ENCODE measurements around the gene LXN. TPM values are rescaled to one million over a fixed set of nuclear protein-coding genes. Genes with fewer than 3 reads are reported as not detected.

LXN gene
- total RNA-seq, 1 experiment from 2014 or later = 4.6 TPM

DNA sequence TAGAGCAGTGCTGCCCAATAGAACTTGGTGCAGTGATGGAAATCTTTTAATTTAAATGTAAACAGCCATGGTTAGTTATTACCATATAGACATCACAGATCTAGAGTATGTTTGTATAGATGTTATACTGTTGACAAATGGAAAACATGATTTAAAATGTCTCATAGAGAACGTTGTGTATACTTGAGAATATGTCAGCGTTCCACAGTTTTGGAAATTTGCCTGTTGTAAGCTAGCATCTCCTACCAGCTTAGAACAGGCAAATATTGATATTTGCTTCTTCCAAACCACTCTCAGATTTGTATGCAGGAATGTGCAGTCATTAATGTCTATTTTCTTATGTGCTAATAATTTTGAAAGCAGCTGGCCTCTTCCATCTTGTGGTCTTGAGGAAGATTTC, 8.4 kb upstream of the LXN start:
- ChIA-PET POLR2A (no interaction called here), CTCF (no interaction called here)
- Mint-ChIP-seq H3K36me3 (0 out of 2 replicates have a peak, but pooled peaks cover 5% of the 10 kb centered on the region), H3K4me3 (no peak overlapping the region), H3K27me3 (ENCODE audit: low read depth) (no peaks in the 10 kb centered on the region), H3K9me3 (no peaks in the 10 kb centered on the region), H3K27ac (no peak overlapping the region), H3K4me1 (no peaks in the 10 kb centered on the region)
- ATAC-seq (no peak), DNase-seq (ENCODE audit: low spot score) (no peak)
- TF ChIP-seq FOXK1 (CRISPR knock-in tag; IDR thresholded peaks at IDR 0.05) (no peak), TCF7 (CRISPR knock-in tag; IDR thresholded peaks at IDR 0.05; ENCODE audit: low read depth) (no peak), ZNF138 (CRISPR knock-in tag; conservative IDR thresholded peaks at IDR 0.05) (no peak), EMX1 (CRISPR knock-in tag; IDR thresholded peaks at IDR 0.05) (no peak), HMGA2 (CRISPR knock-in tag; IDR thresholded peaks at IDR 0.05) (no peak), RELA (CRISPR knock-in tag; IDR thresholded peaks at IDR 0.05; ENCODE audit: borderline replicate concordance) (no peak), ZNF219 (CRISPR knock-in tag; IDR thresholded peaks at IDR 0.05; ENCODE audit: borderline replicate concordance) (no peak), CREB1 (CRISPR knock-in tag; IDR thresholded peaks at IDR 0.05) (no peak), GTF2I (CRISPR knock-in tag; conservative IDR thresholded peaks at IDR 0.05) (no peak), ZNF263 (CRISPR knock-in tag; IDR thresholded peaks at IDR 0.05; ENCODE audit: low read depth) (no peak)
- TF ChIP-seq, protein P1, sequence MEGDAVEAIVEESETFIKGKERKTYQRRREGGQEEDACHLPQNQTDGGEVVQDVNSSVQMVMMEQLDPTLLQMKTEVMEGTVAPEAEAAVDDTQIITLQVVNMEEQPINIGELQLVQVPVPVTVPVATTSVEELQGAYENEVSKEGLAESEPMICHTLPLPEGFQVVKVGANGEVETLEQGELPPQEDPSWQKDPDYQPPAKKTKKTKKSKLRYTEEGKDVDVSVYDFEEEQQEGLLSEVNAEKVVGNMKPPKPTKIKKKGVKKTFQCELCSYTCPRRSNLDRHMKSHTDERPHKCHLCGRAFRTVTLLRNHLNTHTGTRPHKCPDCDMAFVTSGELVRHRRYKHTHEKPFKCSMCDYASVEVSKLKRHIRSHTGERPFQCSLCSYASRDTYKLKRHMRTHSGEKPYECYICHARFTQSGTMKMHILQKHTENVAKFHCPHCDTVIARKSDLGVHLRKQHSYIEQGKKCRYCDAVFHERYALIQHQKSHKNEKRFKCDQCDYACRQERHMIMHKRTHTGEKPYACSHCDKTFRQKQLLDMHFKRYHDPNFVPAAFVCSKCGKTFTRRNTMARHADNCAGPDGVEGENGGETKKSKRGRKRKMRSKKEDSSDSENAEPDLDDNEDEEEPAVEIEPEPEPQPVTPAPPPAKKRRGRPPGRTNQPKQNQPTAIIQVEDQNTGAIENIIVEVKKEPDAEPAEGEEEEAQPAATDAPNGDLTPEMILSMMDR (IDR thresholded peaks at IDR 0.05) = no peak
- TF ChIP-seq, protein P2, sequence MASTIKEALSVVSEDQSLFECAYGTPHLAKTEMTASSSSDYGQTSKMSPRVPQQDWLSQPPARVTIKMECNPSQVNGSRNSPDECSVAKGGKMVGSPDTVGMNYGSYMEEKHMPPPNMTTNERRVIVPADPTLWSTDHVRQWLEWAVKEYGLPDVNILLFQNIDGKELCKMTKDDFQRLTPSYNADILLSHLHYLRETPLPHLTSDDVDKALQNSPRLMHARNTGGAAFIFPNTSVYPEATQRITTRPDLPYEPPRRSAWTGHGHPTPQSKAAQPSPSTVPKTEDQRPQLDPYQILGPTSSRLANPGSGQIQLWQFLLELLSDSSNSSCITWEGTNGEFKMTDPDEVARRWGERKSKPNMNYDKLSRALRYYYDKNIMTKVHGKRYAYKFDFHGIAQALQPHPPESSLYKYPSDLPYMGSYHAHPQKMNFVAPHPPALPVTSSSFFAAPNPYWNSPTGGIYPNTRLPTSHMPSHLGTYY (CRISPR knock-in tag; IDR thresholded peaks at IDR 0.05) = no peak
- TF ChIP-seq, protein P3, sequence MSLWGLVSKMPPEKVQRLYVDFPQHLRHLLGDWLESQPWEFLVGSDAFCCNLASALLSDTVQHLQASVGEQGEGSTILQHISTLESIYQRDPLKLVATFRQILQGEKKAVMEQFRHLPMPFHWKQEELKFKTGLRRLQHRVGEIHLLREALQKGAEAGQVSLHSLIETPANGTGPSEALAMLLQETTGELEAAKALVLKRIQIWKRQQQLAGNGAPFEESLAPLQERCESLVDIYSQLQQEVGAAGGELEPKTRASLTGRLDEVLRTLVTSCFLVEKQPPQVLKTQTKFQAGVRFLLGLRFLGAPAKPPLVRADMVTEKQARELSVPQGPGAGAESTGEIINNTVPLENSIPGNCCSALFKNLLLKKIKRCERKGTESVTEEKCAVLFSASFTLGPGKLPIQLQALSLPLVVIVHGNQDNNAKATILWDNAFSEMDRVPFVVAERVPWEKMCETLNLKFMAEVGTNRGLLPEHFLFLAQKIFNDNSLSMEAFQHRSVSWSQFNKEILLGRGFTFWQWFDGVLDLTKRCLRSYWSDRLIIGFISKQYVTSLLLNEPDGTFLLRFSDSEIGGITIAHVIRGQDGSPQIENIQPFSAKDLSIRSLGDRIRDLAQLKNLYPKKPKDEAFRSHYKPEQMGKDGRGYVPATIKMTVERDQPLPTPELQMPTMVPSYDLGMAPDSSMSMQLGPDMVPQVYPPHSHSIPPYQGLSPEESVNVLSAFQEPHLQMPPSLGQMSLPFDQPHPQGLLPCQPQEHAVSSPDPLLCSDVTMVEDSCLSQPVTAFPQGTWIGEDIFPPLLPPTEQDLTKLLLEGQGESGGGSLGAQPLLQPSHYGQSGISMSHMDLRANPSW (CRISPR knock-in tag; conservative IDR thresholded peaks at IDR 0.05; ENCODE audit: low read depth) = no peak

DNA sequence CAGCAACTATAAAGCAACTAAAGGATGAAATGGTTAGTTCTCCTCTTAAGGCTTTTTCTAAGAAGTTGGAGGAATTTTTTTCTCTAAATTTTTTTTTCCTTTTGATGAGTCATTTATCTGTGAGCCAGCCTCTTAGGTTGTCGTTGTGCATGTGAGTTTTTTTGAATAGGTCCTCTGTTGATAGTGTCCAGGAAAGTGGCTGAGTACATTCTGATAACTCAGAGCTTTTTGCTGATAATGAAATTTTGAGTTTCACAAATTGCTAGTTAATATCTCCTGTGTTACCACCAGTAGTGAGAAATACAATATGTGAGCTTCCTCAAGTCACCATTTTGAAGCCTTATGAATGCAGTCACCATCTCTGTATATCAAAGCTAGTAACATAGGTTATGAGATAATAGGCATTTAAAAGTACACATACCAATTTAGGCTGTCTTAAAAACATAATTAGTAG, 7.1 kb upstream of the LXN start:
- H3K4me3 Mint-ChIP-seq = no peak overlapping the region
- ATAC-seq (no peak), DNase-seq (ENCODE audit: low spot score) (no peak)
- ChIA-PET CTCF (interaction anchor here (1.4 kb wide), 1 partner anchor 20 kb away, joined by 3 read pairs; no protein-coding TSS in a partner anchor), POLR2A (no interaction called here)
- no peak overlapping the region for H3K27ac Mint-ChIP-seq
- no peaks in the 10 kb centered on the region for H3K9me3 Mint-ChIP-seq
- H3K36me3 Mint-ChIP-seq = 0 out of 2 replicates have a peak, but pooled peaks cover 3% of the 10 kb centered on the region
- H3K27me3 Mint-ChIP-seq (ENCODE audit: low read depth) = no peaks in the 10 kb centered on the region
- H3K4me1 Mint-ChIP-seq = no peaks in the 10 kb centered on the region
- TF ChIP-seq FOXP1 (CRISPR knock-in tag; IDR thresholded peaks at IDR 0.05; ENCODE audit: borderline replicate concordance) = no peak
- TF ChIP-seq, protein P4, sequence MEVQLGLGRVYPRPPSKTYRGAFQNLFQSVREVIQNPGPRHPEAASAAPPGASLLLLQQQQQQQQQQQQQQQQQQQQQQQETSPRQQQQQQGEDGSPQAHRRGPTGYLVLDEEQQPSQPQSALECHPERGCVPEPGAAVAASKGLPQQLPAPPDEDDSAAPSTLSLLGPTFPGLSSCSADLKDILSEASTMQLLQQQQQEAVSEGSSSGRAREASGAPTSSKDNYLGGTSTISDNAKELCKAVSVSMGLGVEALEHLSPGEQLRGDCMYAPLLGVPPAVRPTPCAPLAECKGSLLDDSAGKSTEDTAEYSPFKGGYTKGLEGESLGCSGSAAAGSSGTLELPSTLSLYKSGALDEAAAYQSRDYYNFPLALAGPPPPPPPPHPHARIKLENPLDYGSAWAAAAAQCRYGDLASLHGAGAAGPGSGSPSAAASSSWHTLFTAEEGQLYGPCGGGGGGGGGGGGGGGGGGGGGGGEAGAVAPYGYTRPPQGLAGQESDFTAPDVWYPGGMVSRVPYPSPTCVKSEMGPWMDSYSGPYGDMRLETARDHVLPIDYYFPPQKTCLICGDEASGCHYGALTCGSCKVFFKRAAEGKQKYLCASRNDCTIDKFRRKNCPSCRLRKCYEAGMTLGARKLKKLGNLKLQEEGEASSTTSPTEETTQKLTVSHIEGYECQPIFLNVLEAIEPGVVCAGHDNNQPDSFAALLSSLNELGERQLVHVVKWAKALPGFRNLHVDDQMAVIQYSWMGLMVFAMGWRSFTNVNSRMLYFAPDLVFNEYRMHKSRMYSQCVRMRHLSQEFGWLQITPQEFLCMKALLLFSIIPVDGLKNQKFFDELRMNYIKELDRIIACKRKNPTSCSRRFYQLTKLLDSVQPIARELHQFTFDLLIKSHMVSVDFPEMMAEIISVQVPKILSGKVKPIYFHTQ (CRISPR knock-in tag; IDR thresholded peaks at IDR 0.05) = no peak
- TF ChIP-seq NR2C2 (CRISPR knock-in tag; IDR thresholded peaks at IDR 0.05) = no peak

Data from WTC11 (cell line).